ENCODE measurements around the gene ZNF600.

- TF ChIP-seq CTCF (IDR thresholded peaks at IDR 0.05; ENCODE audit: insufficient read depth, low read length, poor library complexity, severe bottlenecking) (no peak), EZH2phosphoT487 (conservative IDR thresholded peaks at IDR 0.05; ENCODE audit: low read length) (no peak)
Measured at GRCh38 chr19:52748336-52748950, 38.1 kb downstream of the ZNF600 start.
